HepG2 (cell line): ENCODE results near the gene UNC5CL.

Experiments used
- EP300 ChIP-seq, 3 experiments: sonication (generic) in 1 of 3; formaldehyde crosslinking in 1 of 3; IDR thresholded peaks; 2 replicates each; pipeline versions ENCODE4 v1.5.1 to v1.6.1; 2011 to 2020; ENCODE audit warnings: low read depth in 2 of 3, low read length in 2 of 3, borderline replicate concordance in 1 of 3, improper control_type of control experiment in 1 of 3, mild to moderate bottlenecking in 1 of 3, missing genetic modification reagents in 1 of 3, moderate library complexity in 1 of 3
- NFATC3 ChIP-seq: sonication (generic); formaldehyde crosslinking; IDR thresholded peaks from 2 replicates; pipeline ENCODE4 v1.5.1; 2020; ENCODE audit warnings: mild to moderate bottlenecking, missing genetic modification reagents
- POGK ChIP-seq: sonication (generic); formaldehyde crosslinking; conservative IDR thresholded peaks from 2 replicates; pipeline ENCODE4 v1.8.0; 2022; ENCODE audit warnings: mild to moderate bottlenecking, moderate library complexity, missing genetic modification reagents
- POLR2A ChIP-seq, 2 experiments: IDR thresholded peaks; 2 replicates each; pipeline ENCODE4 v1.6.1; 2011; ENCODE audit warnings: low read depth in 2 of 2, low read length in 2 of 2, mild to moderate bottlenecking in 1 of 2, moderate library complexity in 1 of 2; ENCODE audit not compliant: insufficient read depth in 1 of 2
- POLR2AphosphoS5 ChIP-seq: IDR thresholded peaks from 2 replicates; pipeline ENCODE4 v1.6.1; 2012; ENCODE audit warnings: low read depth, low read length
- ZNF318 ChIP-seq: sonication (generic); formaldehyde crosslinking; IDR thresholded peaks from 2 replicates; pipeline ENCODE4 v1.4.0; 2020; ENCODE audit warnings: mild to moderate bottlenecking, missing genetic modification reagents
- ZNF660 ChIP-seq: sonication (generic); formaldehyde crosslinking; IDR thresholded peaks from 2 replicates; pipeline ENCODE4 v1.5.1; 2020; ENCODE audit warnings: mild to moderate bottlenecking, low read depth, missing genetic modification reagents, borderline replicate concordance
- TF ChIP-seq, protein P1 (sequence below): IDR thresholded peaks from 2 replicates; pipeline ENCODE4 v1.6.1; 2016; ENCODE audit warnings: low read depth, missing genetic modification reagents, missing compliant biosample characterization

GRCh38 chr6:40992746-40993145, 46.3 kb downstream of the UNC5CL start:
- TF ChIP-seq NFATC3 (CRISPR knock-in tag), result no peak
- TF ChIP-seq, protein P1, sequence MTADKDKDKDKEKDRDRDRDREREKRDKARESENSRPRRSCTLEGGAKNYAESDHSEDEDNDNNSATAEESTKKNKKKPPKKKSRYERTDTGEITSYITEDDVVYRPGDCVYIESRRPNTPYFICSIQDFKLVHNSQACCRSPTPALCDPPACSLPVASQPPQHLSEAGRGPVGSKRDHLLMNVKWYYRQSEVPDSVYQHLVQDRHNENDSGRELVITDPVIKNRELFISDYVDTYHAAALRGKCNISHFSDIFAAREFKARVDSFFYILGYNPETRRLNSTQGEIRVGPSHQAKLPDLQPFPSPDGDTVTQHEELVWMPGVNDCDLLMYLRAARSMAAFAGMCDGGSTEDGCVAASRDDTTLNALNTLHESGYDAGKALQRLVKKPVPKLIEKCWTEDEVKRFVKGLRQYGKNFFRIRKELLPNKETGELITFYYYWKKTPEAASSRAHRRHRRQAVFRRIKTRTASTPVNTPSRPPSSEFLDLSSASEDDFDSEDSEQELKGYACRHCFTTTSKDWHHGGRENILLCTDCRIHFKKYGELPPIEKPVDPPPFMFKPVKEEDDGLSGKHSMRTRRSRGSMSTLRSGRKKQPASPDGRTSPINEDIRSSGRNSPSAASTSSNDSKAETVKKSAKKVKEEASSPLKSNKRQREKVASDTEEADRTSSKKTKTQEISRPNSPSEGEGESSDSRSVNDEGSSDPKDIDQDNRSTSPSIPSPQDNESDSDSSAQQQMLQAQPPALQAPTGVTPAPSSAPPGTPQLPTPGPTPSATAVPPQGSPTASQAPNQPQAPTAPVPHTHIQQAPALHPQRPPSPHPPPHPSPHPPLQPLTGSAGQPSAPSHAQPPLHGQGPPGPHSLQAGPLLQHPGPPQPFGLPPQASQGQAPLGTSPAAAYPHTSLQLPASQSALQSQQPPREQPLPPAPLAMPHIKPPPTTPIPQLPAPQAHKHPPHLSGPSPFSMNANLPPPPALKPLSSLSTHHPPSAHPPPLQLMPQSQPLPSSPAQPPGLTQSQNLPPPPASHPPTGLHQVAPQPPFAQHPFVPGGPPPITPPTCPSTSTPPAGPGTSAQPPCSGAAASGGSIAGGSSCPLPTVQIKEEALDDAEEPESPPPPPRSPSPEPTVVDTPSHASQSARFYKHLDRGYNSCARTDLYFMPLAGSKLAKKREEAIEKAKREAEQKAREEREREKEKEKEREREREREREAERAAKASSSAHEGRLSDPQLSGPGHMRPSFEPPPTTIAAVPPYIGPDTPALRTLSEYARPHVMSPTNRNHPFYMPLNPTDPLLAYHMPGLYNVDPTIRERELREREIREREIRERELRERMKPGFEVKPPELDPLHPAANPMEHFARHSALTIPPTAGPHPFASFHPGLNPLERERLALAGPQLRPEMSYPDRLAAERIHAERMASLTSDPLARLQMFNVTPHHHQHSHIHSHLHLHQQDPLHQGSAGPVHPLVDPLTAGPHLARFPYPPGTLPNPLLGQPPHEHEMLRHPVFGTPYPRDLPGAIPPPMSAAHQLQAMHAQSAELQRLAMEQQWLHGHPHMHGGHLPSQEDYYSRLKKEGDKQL, result no peak
- no peak for TF ChIP-seq POLR2A (IDR thresholded peaks at IDR 0.05; ENCODE audit: insufficient read depth in 1 of 2, low read depth in 2 of 2, low read length in 2 of 2)
- TF ChIP-seq ZNF660 (CRISPR knock-in tag), result no peak
- no peak for TF ChIP-seq ZNF318 (CRISPR knock-in tag)
- no peak for TF ChIP-seq POLR2AphosphoS5
- TF ChIP-seq EP300 (IDR thresholded peaks at IDR 0.05; ENCODE audit: low read depth in 2 of 2, low read length in 2 of 2), result no peak
- no peak for TF ChIP-seq EP300 (CRISPR knock-in tag; IDR thresholded peaks at IDR 0.05; ENCODE audit: borderline replicate concordance)
- no peak for TF ChIP-seq POGK (CRISPR knock-in tag)
